GM21529 (cell line): Measurements from ENCODE around the gene HFM1.

Experiments used
- ATAC-seq: cut with Tn5 transposase; IDR thresholded peaks from one replicate; pipeline ENCODE4 v1.9.1; 2021; ENCODE audit not compliant: unreplicated experiment

Gene HFM1

DNA sequence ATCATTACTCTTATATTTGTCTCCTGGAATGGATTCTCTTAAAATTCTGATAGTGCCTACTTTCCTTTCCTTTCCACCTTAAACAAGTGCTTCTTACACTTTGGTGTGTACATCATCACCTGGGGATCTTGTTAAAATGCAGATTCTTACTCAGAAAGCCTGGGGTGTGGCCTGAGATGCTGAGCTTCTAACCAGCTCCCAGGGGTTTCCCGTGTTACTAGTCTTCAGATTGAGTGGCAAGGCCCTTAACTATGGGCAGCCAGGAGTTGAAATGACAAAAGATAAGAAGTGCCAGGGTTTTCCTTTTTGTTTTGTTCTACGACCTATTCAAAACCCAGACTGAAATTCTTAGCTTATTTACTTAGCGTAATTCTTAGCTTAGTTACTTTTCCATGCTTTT is 159.2 kb downstream of the HFM1 start:
- no peak for ATAC-seq

DNA sequence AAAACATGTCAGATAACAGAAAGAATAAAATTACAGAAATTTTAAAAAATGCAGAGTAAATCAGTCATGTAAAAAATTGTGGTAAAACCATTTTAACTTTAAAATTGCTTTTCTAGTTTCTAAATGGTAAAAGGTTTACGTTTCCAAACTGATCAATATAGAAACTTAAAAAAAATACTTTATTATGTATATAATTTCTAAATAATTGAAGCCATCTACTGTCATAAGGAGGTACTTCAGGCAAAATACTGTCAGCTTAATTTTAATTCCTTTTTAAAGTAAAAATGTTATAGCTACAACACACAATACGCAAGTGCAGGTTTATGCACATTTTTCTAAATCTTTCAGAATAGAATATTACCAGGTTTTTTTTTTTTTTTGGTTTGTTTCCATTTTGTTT is 159.9 kb downstream of the HFM1 start:
- ATAC-seq, result no peak

GRCh38 chr1:91243171-91243570 is 161.5 kb downstream of the HFM1 start:
- ATAC-seq, result no peak

GRCh38 chr1:91234181-91234580 is 170.5 kb downstream of the HFM1 start:
- no peak for ATAC-seq

- ATAC-seq, result no peak
Measured at GRCh38 chr1:91226741-91227140, 177.9 kb downstream of the HFM1 start.

DNA sequence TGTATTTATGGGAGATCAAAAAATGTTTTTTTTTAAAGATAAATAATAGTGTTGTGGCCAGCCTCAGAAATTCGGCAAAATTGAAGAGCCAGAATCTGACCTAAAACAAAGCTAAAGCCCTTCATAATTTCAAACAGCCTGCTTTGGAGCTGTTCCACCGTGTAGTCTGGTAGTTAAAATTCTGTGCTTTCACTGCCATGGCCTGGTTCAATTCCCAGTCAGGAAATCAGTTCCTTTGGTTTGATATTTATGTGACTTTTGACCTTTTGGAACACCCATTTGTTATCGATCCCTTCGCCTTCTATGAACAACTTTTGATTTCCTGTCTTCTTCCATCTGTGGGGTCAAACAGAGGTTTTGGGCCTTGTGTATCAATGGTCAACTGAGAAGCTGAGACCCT is 179.8 kb downstream of the HFM1 start:
- ATAC-seq, result no peak

DNA sequence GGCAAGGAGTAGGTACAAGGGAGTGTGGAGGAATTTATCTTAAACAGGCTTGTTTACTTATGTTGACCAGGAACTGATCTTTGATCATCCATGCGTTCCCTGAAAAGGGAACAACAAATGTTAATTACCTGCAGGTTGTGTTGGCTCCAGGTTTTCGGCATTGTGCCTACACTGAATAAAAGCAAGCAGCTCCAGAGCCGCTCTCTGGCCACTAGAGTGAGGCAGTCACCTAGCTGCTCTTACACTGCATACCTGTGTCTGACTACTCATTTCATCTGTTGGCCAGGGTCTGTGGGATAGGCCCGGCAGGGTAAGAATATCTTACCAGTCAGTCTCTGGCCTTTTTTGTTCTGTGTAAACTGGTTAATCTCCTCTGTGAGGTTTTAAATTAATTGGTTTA is 183.6 kb downstream of the HFM1 start:
- ATAC-seq, result no peak

DNA sequence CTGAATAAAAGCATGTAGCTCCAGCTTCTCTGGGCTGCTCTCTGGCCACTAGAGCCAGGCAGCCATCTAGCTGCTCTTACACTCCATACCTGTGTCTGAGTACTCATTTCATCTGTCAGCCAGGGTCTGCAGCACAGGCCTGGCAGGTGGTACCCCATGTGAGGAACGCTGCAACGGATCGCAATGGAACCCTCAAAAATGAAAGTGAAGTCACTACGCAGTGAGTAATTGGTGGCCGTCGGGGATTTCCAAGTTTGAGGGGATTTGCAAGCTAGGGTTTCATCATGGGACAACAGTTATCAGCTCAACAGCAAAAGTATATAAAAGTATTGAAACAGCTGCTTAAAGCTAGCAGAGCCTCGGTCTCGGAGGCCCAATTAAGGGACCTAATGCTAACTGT is 186.7 kb downstream of the HFM1 start:
- no peak for ATAC-seq
